HEK293 (cell line): ENCODE results near the gene OR8K1.

Experiments used
- CTCF ChIA-PET: fragments of 350-600 bp; formaldehyde crosslinking; extraction: SDS; loops from one replicate; lab custom pipeline; 2021; ENCODE audit warnings: antibody characterized with exemption; lab: Yijun Ruan, JAX
- POLR2A ChIA-PET: fragments of 300-600 bp; formaldehyde crosslinking; extraction: SDS; loops from one replicate; lab custom pipeline; 2020; ENCODE audit warnings: antibody characterized with exemption, inconsistent platforms; lab: Yijun Ruan, JAX
- H3K27ac ChIP-seq: fragments of 200-500 bp; sonication (Bioruptor generic); 2 replicates; pipeline ENCODE4 v1.5.1; 2014; ENCODE audit warnings: low read depth, low read length, control low read depth, inconsistent platforms; ENCODE audit errors: extremely low read depth
- H3K36me3 ChIP-seq, 2 experiments: fragments of 200-500 bp in 1 of 2; sonication (Bioruptor generic) in 1 of 2; 1 replicate in 1 of 2; 2 replicates in 1 of 2; pipeline ENCODE4 v1.5.1; 2014 to 2017; ENCODE audit warnings: inconsistent platforms in 2 of 2, low read length in 2 of 2; ENCODE audit not compliant: control insufficient read depth in 2 of 2, insufficient read depth in 1 of 2
- H3K4me1 ChIP-seq: fragments of 200-500 bp; sonication (Bioruptor generic); 2 replicates; pipeline ENCODE4 v1.5.1; 2014; ENCODE audit warnings: mild to moderate bottlenecking, low read length, inconsistent platforms; ENCODE audit not compliant: control insufficient read depth, insufficient read depth
- H3K4me3 ChIP-seq: 2 replicates; pipeline ENCODE4 v1.5.1; 2011; ENCODE audit warnings: low read depth, mild to moderate bottlenecking, control low read depth, low read length, moderate library complexity
- H3K9me3 ChIP-seq: fragments of 200-500 bp; sonication (Bioruptor generic); 2 replicates; pipeline ENCODE4 v1.5.1; 2014; ENCODE audit warnings: low read depth, low read length, inconsistent platforms; ENCODE audit not compliant: control insufficient read depth, insufficient read depth
- EGR2 ChIP-seq: fragments of 450-650 bp; formaldehyde crosslinking; IDR thresholded peaks from 2 replicates; pipeline ENCODE4 v1.5.1; 2016; ENCODE audit warnings: low read depth, missing biosample characterization, missing genetic modification characterization
- FEZF1 ChIP-seq: fragments of 450-650 bp; formaldehyde crosslinking; IDR thresholded peaks from 2 replicates; pipeline ENCODE4 v1.5.1; 2016; ENCODE audit warnings: missing biosample characterization, missing genetic modification characterization
- KLF10 ChIP-seq: fragments of 450-650 bp; IDR thresholded peaks from 2 replicates; pipeline ENCODE4 v1.5.1; 2018; ENCODE audit warnings: missing biosample characterization, mild to moderate bottlenecking, missing genetic modification characterization
- MEIS1 ChIP-seq: sonication (generic); formaldehyde crosslinking; IDR thresholded peaks from 2 replicates; pipeline ENCODE4 v1.8.1; 2022; ENCODE audit warnings: missing genetic modification reagents, mild to moderate bottlenecking, borderline replicate concordance
- PRDM1 ChIP-seq: fragments of 450-650 bp; formaldehyde crosslinking; IDR thresholded peaks from 2 replicates; pipeline ENCODE4; 2016; ENCODE audit warnings: missing biosample characterization, missing genetic modification characterization
- SCRT2 ChIP-seq: fragments of 450-650 bp; formaldehyde crosslinking; IDR thresholded peaks from 2 replicates; pipeline ENCODE4 v1.5.1; 2016; ENCODE audit warnings: missing biosample characterization, missing genetic modification characterization
- YY1 ChIP-seq: fragments of 450-650 bp; formaldehyde crosslinking; IDR thresholded peaks from 2 replicates; pipeline ENCODE4 v1.5.1; 2018; ENCODE audit warnings: missing biosample characterization, missing genetic modification characterization
- YY2 ChIP-seq: fragments of 450-650 bp; formaldehyde crosslinking; IDR thresholded peaks from 2 replicates; pipeline ENCODE4 v1.5.1; 2016; ENCODE audit warnings: missing biosample characterization, missing genetic modification characterization
- ZNF114 ChIP-seq: fragments of 450-650 bp; formaldehyde crosslinking; IDR thresholded peaks from 2 replicates; pipeline ENCODE4 v1.5.0; 2017; ENCODE audit warnings: missing biosample characterization, missing genetic modification characterization
- ZNF169 ChIP-seq: fragments of 450-650 bp; formaldehyde crosslinking; IDR thresholded peaks from 2 replicates; pipeline ENCODE4 v1.5.1; 2016; ENCODE audit warnings: missing biosample characterization, missing genetic modification characterization
- ZNF19 ChIP-seq: fragments of 450-650 bp; formaldehyde crosslinking; IDR thresholded peaks from 2 replicates; pipeline ENCODE4; 2016; ENCODE audit warnings: missing biosample characterization, missing genetic modification characterization, low read depth
- ZNF211 ChIP-seq: fragments of 450-650 bp; formaldehyde crosslinking; IDR thresholded peaks from 2 replicates; pipeline ENCODE4 v1.5.1; 2016; ENCODE audit warnings: low read depth, missing biosample characterization, missing genetic modification characterization
- ZNF24 ChIP-seq: fragments of 450-650 bp; formaldehyde crosslinking; IDR thresholded peaks from 2 replicates; pipeline ENCODE4 v1.5.1; 2016; ENCODE audit warnings: missing biosample characterization, missing genetic modification characterization
- ZNF394 ChIP-seq: fragments of 450-650 bp; formaldehyde crosslinking; IDR thresholded peaks from 2 replicates; pipeline ENCODE4 v1.5.1; 2016; ENCODE audit warnings: missing biosample characterization, missing genetic modification characterization, mild to moderate bottlenecking, moderate library complexity, borderline replicate concordance
- ZNF623 ChIP-seq: fragments of 450-650 bp; formaldehyde crosslinking; IDR thresholded peaks from 2 replicates; pipeline ENCODE4 v1.5.1; 2016; ENCODE audit warnings: missing biosample characterization, missing genetic modification characterization
- ZNF660 ChIP-seq: fragments of 450-650 bp; IDR thresholded peaks from 2 replicates; pipeline ENCODE4 v1.5.1; 2018; ENCODE audit warnings: missing biosample characterization, mild to moderate bottlenecking, missing genetic modification characterization
- ZNF664 ChIP-seq: fragments of 450-650 bp; formaldehyde crosslinking; IDR thresholded peaks from 2 replicates; pipeline ENCODE4 v1.5.1; 2016; ENCODE audit warnings: missing biosample characterization, missing genetic modification characterization
- ZXDB ChIP-seq: fragments of 450-650 bp; formaldehyde crosslinking; IDR thresholded peaks from 2 replicates; pipeline ENCODE4 v1.5.1; 2016; ENCODE audit warnings: missing biosample characterization, missing genetic modification characterization
- TF ChIP-seq, protein P1 (sequence below): fragments of 450-650 bp; formaldehyde crosslinking; IDR thresholded peaks from 2 replicates; pipeline ENCODE4 v1.5.1; 2016; ENCODE audit warnings: missing biosample characterization, missing genetic modification characterization
- TF ChIP-seq, protein P2 (sequence below): fragments of 450-650 bp; formaldehyde crosslinking; conservative IDR thresholded peaks from 2 replicates; pipeline ENCODE4 v1.5.1; 2016; ENCODE audit warnings: low read depth, missing biosample characterization, missing genetic modification characterization
- TF ChIP-seq, protein P3 (sequence below): IDR thresholded peaks from 2 replicates; pipeline ENCODE4 v1.6.1; 2011; ENCODE audit warnings: mild to moderate bottlenecking, low read depth, low read length, borderline replicate concordance
- TF ChIP-seq, protein P4 (sequence below): fragments of 450-650 bp; formaldehyde crosslinking; IDR thresholded peaks from 2 replicates; pipeline ENCODE4 v1.5.1; 2016; ENCODE audit warnings: missing biosample characterization, missing genetic modification characterization
- TF ChIP-seq, protein P5 (sequence below): fragments of 450-650 bp; formaldehyde crosslinking; IDR thresholded peaks from 2 replicates; pipeline ENCODE4 v1.5.1; 2016; ENCODE audit warnings: missing biosample characterization, missing genetic modification characterization
- TF ChIP-seq, protein P6 (sequence below): fragments of 450-650 bp; formaldehyde crosslinking; IDR thresholded peaks from 2 replicates; pipeline ENCODE4; 2016; ENCODE audit warnings: missing biosample characterization, missing genetic modification characterization

OR8K1 gene

DNA sequence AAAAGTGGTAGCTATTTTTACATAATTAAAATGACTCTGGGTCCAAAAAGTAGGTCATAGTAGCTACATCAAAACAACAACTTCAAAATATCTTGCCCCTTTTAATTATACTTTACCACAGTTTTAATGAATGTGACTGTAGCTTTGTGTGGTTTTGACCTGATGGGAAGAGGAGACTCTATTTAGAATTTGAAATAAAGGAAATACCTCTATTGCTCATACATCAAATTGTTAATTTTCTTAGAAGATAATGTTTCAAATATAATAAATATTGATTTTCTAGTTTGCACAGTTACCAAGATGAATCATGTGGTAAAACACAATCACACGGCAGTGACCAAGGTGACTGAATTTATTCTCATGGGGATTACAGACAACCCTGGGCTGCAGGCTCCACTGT lies at the start of gene OR8K1:
Gene OR8K1 (plus strand): TSS at position 301 of the 400 bp plus-strand sequence. CDS start 0 bp downstream, at position 301.
- H3K27ac ChIP-seq: no peak within 1 kb of the TSS
- ChIA-PET POLR2A (no interaction called here), CTCF (interaction anchor here (1.2 kb wide), 1 partner anchor 9 kb away, joined by 3 read pairs; no protein-coding TSS in a partner anchor)
- no peak within 1 kb of the TSS for H3K4me3 ChIP-seq
- no peaks in the 10 kb centered on the region for H3K4me1 ChIP-seq
- TF ChIP-seq MEIS1: no peak
- no peak for TF ChIP-seq ZNF623 (tag by site-specific recombination)
- no peak for TF ChIP-seq ZNF664 (tag by site-specific recombination)
- TF ChIP-seq ZNF394: no peak
- no peak for TF ChIP-seq EGR2
- TF ChIP-seq ZNF114: no peak
- no peak for TF ChIP-seq ZNF19 (tag by site-specific recombination)
- TF ChIP-seq KLF10 (tag by site-specific recombination): no peak
- TF ChIP-seq, protein P1, sequence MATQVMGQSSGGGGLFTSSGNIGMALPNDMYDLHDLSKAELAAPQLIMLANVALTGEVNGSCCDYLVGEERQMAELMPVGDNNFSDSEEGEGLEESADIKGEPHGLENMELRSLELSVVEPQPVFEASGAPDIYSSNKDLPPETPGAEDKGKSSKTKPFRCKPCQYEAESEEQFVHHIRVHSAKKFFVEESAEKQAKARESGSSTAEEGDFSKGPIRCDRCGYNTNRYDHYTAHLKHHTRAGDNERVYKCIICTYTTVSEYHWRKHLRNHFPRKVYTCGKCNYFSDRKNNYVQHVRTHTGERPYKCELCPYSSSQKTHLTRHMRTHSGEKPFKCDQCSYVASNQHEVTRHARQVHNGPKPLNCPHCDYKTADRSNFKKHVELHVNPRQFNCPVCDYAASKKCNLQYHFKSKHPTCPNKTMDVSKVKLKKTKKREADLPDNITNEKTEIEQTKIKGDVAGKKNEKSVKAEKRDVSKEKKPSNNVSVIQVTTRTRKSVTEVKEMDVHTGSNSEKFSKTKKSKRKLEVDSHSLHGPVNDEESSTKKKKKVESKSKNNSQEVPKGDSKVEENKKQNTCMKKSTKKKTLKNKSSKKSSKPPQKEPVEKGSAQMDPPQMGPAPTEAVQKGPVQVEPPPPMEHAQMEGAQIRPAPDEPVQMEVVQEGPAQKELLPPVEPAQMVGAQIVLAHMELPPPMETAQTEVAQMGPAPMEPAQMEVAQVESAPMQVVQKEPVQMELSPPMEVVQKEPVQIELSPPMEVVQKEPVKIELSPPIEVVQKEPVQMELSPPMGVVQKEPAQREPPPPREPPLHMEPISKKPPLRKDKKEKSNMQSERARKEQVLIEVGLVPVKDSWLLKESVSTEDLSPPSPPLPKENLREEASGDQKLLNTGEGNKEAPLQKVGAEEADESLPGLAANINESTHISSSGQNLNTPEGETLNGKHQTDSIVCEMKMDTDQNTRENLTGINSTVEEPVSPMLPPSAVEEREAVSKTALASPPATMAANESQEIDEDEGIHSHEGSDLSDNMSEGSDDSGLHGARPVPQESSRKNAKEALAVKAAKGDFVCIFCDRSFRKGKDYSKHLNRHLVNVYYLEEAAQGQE (tag by site-specific recombination): no peak
- H3K9me3 ChIP-seq: no peaks in the 10 kb centered on the region
- no peaks in the 10 kb centered on the region for H3K36me3 ChIP-seq

DNA sequence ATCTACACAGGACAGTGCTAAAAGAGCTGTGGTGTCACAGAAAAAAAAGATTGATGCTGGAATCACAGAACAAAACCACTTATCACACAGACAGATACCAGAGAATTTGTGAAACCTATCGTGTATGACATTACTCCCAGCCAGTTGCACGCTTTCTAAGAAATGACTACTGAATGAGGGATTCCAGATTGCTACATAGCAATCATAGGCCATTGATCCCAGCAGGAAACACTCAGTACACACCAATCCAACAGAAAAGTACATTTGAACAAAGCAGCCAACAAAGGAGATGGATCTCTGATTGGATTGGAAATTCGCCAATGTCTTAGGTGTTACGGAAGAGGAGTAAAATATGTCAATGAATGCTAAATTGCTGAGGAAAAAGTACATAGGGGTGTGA lies 48.9 kb upstream of the OR8K1 start:
- no peak for TF ChIP-seq ZNF660 (tag by site-specific recombination)
- TF ChIP-seq YY1 (tag by site-specific recombination): no peak
- no peak for TF ChIP-seq ZNF24
- TF ChIP-seq SCRT2 (tag by site-specific recombination): no peak
- TF ChIP-seq, protein P2, sequence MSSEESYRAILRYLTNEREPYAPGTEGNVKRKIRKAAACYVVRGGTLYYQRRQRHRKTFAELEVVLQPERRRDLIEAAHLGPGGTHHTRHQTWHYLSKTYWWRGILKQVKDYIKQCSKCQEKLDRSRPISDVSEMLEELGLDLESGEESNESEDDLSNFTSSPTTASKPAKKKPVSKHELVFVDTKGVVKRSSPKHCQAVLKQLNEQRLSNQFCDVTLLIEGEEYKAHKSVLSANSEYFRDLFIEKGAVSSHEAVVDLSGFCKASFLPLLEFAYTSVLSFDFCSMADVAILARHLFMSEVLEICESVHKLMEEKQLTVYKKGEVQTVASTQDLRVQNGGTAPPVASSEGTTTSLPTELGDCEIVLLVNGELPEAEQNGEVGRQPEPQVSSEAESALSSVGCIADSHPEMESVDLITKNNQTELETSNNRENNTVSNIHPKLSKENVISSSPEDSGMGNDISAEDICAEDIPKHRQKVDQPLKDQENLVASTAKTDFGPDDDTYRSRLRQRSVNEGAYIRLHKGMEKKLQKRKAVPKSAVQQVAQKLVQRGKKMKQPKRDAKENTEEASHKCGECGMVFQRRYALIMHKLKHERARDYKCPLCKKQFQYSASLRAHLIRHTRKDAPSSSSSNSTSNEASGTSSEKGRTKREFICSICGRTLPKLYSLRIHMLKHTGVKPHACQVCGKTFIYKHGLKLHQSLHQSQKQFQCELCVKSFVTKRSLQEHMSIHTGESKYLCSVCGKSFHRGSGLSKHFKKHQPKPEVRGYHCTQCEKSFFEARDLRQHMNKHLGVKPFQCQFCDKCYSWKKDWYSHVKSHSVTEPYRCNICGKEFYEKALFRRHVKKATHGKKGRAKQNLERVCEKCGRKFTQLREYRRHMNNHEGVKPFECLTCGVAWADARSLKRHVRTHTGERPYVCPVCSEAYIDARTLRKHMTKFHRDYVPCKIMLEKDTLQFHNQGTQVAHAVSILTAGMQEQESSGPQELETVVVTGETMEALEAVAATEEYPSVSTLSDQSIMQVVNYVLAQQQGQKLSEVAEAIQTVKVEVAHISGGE (tag by site-specific recombination): no peak
- TF ChIP-seq PRDM1 (tag by site-specific recombination): no peak
- TF ChIP-seq ZXDB (tag by site-specific recombination): no peak
- TF ChIP-seq YY2 (tag by site-specific recombination): no peak
- TF ChIP-seq, protein P3, sequence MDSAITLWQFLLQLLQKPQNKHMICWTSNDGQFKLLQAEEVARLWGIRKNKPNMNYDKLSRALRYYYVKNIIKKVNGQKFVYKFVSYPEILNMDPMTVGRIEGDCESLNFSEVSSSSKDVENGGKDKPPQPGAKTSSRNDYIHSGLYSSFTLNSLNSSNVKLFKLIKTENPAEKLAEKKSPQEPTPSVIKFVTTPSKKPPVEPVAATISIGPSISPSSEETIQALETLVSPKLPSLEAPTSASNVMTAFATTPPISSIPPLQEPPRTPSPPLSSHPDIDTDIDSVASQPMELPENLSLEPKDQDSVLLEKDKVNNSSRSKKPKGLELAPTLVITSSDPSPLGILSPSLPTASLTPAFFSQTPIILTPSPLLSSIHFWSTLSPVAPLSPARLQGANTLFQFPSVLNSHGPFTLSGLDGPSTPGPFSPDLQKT: no peak
- no peak for TF ChIP-seq FEZF1
- no peak for TF ChIP-seq ZNF211 (tag by site-specific recombination)
- TF ChIP-seq ZNF169 (tag by site-specific recombination): no peak
- TF ChIP-seq, protein P4, sequence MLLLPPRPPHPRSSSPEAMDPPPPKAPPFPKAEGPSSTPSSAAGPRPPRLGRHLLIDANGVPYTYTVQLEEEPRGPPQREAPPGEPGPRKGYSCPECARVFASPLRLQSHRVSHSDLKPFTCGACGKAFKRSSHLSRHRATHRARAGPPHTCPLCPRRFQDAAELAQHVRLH (tag by site-specific recombination): no peak
- TF ChIP-seq, protein P5, sequence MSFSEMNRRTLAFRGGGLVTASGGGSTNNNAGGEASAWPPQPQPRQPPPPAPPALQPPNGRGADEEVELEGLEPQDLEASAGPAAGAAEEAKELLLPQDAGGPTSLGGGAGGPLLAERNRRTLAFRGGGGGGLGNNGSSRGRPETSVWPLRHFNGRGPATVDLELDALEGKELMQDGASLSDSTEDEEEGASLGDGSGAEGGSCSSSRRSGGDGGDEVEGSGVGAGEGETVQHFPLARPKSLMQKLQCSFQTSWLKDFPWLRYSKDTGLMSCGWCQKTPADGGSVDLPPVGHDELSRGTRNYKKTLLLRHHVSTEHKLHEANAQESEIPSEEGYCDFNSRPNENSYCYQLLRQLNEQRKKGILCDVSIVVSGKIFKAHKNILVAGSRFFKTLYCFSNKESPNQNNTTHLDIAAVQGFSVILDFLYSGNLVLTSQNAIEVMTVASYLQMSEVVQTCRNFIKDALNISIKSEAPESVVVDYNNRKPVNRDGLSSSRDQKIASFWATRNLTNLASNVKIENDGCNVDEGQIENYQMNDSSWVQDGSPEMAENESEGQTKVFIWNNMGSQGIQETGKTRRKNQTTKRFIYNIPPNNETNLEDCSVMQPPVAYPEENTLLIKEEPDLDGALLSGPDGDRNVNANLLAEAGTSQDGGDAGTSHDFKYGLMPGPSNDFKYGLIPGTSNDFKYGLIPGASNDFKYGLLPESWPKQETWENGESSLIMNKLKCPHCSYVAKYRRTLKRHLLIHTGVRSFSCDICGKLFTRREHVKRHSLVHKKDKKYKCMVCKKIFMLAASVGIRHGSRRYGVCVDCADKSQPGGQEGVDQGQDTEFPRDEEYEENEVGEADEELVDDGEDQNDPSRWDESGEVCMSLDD: no peak
- TF ChIP-seq, protein P6, sequence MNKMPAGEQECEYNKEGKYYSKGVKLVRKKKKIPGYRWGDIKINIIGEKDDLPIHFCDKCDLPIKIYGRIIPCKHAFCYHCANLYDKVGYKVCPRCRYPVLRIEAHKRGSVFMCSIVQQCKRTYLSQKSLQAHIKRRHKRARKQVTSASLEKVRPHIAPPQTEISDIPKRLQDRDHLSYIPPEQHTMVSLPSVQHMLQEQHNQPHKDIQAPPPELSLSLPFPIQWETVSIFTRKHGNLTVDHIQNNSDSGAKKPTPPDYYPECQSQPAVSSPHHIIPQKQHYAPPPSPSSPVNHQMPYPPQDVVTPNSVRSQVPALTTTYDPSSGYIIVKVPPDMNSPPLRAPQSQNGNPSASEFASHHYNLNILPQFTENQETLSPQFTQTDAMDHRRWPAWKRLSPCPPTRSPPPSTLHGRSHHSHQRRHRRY (tag by site-specific recombination): no peak
- TF ChIP-seq, all 188 proteins: peak for 0
- H3K4me1 ChIP-seq: no peaks in the 10 kb centered on the region
- no peak overlapping the region for H3K4me3 ChIP-seq
- CTCF ChIA-PET: no interaction called here
- no peaks in the 10 kb centered on the region for H3K9me3 ChIP-seq
- H3K27ac ChIP-seq: no peak overlapping the region
- H3K36me3 ChIP-seq: no peaks in the 10 kb centered on the region
- POLR2A ChIA-PET: no interaction called here
